ENCODE data around the gene MED27.

MED27 gene

GRCh38 chr9:131892162-131892707, 187.4 kb downstream of the MED27 start:
- FAIRE-seq, result no peak
- no peak for DNase-seq (ENCODE audit: extremely low spot score, insufficient read length, low read depth)

- DNase-seq (ENCODE audit: extremely low spot score, insufficient read length, low read depth), result no peak
- FAIRE-seq, result no peak
Measured at GRCh38 chr9:131891598-131891997, 188.1 kb downstream of the MED27 start.

GRCh38 chr9:131889437-131890251, 190.0 kb downstream of the MED27 start:
- no peak for FAIRE-seq
- no peak for DNase-seq (ENCODE audit: extremely low spot score, insufficient read length, low read depth)

GRCh38 chr9:131888923-131889322, 190.7 kb downstream of the MED27 start:
- FAIRE-seq (no peak), DNase-seq (ENCODE audit: extremely low spot score, insufficient read length, low read depth) (no peak)

GRCh38 chr9:131887680-131888079, 192.0 kb downstream of the MED27 start:
- no peak for DNase-seq (ENCODE audit: extremely low spot score, insufficient read length, low read depth)
- FAIRE-seq, result no peak

- FAIRE-seq, result no peak
- no peak for DNase-seq (ENCODE audit: extremely low spot score, insufficient read length, low read depth)
Measured at GRCh38 chr9:131886826-131887225, 192.8 kb downstream of the MED27 start.

GRCh38 chr9:131885144-131885609, 194.5 kb downstream of the MED27 start:
- DNase-seq (ENCODE audit: extremely low spot score, insufficient read length, low read depth) (no peak), FAIRE-seq (no peak)

- FAIRE-seq (no peak), DNase-seq (ENCODE audit: extremely low spot score, insufficient read length, low read depth) (no peak)
Measured at GRCh38 chr9:131884222-131884621, 195.4 kb downstream of the MED27 start.

- DNase-seq (ENCODE audit: extremely low spot score, insufficient read length, low read depth), result no peak
- FAIRE-seq, result no peak
Measured at GRCh38 chr9:131880833-131881583, 198.7 kb downstream of the MED27 start.

- DNase-seq (ENCODE audit: extremely low spot score, insufficient read length, low read depth) (no peak), FAIRE-seq (no peak)
Measured at GRCh38 chr9:131879911-131880290, 199.8 kb downstream of the MED27 start.

- FAIRE-seq (no peak), DNase-seq (ENCODE audit: extremely low spot score, insufficient read length, low read depth) (no peak)
Measured at GRCh38 chr9:131879181-131879910, 200.3 kb downstream of the MED27 start.

GRCh38 chr9:131876486-131876885, 203.2 kb downstream of the MED27 start:
- FAIRE-seq, result no peak
- no peak for DNase-seq (ENCODE audit: extremely low spot score, insufficient read length, low read depth)

GRCh38 chr9:131875828-131876485, 203.7 kb downstream of the MED27 start:
- no peak for DNase-seq (ENCODE audit: extremely low spot score, insufficient read length, low read depth)
- FAIRE-seq, result no peak

GRCh38 chr9:131874916-131875670, 204.6 kb downstream of the MED27 start:
- no peak for FAIRE-seq
- DNase-seq (ENCODE audit: extremely low spot score, insufficient read length, low read depth), result no peak

GRCh38 chr9:131874447-131874846, 205.2 kb downstream of the MED27 start:
- FAIRE-seq (no peak), DNase-seq (ENCODE audit: extremely low spot score, insufficient read length, low read depth) (no peak)

- FAIRE-seq (no peak), DNase-seq (ENCODE audit: extremely low spot score, insufficient read length, low read depth) (no peak)
Measured at GRCh38 chr9:131873891-131874440, 205.7 kb downstream of the MED27 start.

GRCh38 chr9:131873335-131873734, 206.3 kb downstream of the MED27 start:
- no peak for DNase-seq (ENCODE audit: extremely low spot score, insufficient read length, low read depth)
- FAIRE-seq, result no peak

- DNase-seq (ENCODE audit: extremely low spot score, insufficient read length, low read depth), result no peak
- FAIRE-seq, result no peak
Measured at GRCh38 chr9:131872702-131873101, 207.0 kb downstream of the MED27 start.

- FAIRE-seq, result no peak
- DNase-seq (ENCODE audit: extremely low spot score, insufficient read length, low read depth), result no peak
Measured at GRCh38 chr9:131872006-131872405, 207.7 kb downstream of the MED27 start.
